Smooth muscle cell of the brain vasculature (primary cell): Measurements from ENCODE around the gene TMEM17.
"Not testable (repeated sequence)": the region's sequence is repeated elsewhere in the genome, so short reads cannot be mapped to it uniquely, and the experiment has no call there.

ENCODE experiments used
- DNase-seq: peaks from one replicate; pipeline ENCODE4 v3.0.0-alpha.2; 2012; ENCODE audit warnings: low read depth, low spot score

The TMEM17 gene

GRCh38 chr2:62505750-62506420 lies at the start of gene TMEM17:
TSS of gene TMEM17 (minus strand) at chr2:62506195. CDS start at chr2:62506129, 66 bp downstream.
- DNase-seq: peak; percentile 74

GRCh38 chr2:62554440-62554839 lies 48.4 kb upstream of the TMEM17 start:
- DNase-seq: no peak

- DNase-seq: no peak
Observed at GRCh38 chr2:62550461-62550860, 44.5 kb upstream of the TMEM17 start.

- DNase-seq: no peak
Observed at GRCh38 chr2:62547854-62548253, 41.9 kb upstream of the TMEM17 start.

- no peak for DNase-seq
Observed at GRCh38 chr2:62545261-62545660, 39.3 kb upstream of the TMEM17 start.

- no peak for DNase-seq
Observed at GRCh38 chr2:62540408-62541168, 34.6 kb upstream of the TMEM17 start.

- DNase-seq: no peak
Observed at GRCh38 chr2:62539606-62540407, 33.8 kb upstream of the TMEM17 start.

- no peak for DNase-seq
Observed at GRCh38 chr2:62538756-62539155, 32.8 kb upstream of the TMEM17 start.

- no peak for DNase-seq
Observed at GRCh38 chr2:62537814-62538213, 31.8 kb upstream of the TMEM17 start.

- DNase-seq: no peak
Observed at GRCh38 chr2:62536873-62537547, 31.0 kb upstream of the TMEM17 start.

- DNase-seq: not testable (repeated sequence)
Observed at GRCh38 chr2:62535521-62535920, 29.5 kb upstream of the TMEM17 start.

- no peak for DNase-seq
Observed at GRCh38 chr2:62531594-62531993, 25.6 kb upstream of the TMEM17 start.

GRCh38 chr2:62529758-62530157 lies 23.8 kb upstream of the TMEM17 start:
- no peak for DNase-seq

GRCh38 chr2:62527478-62528210 lies 21.6 kb upstream of the TMEM17 start:
- DNase-seq: no peak

- DNase-seq: no peak
Observed at GRCh38 chr2:62526531-62527381, 20.8 kb upstream of the TMEM17 start.

GRCh38 chr2:62525549-62526269 lies 19.7 kb upstream of the TMEM17 start:
- no peak for DNase-seq

- no peak for DNase-seq
Observed at GRCh38 chr2:62524293-62524941, 18.4 kb upstream of the TMEM17 start.

GRCh38 chr2:62521061-62521460 lies 15.1 kb upstream of the TMEM17 start:
- not testable (repeated sequence) for DNase-seq

- DNase-seq: no peak
Observed at GRCh38 chr2:62512384-62512783, 6.4 kb upstream of the TMEM17 start.
